IPS-18a (cell line): ENCODE results near the gene TCF7L2.

ENCODE experiments used
- H3K27ac ChIP-seq: one replicate; pipeline ENCODE4 v1.5.1; 2013; ENCODE audit warnings: low read length
- H3K27me3 ChIP-seq: one replicate; pipeline ENCODE4 v1.6.1; 2013; ENCODE audit warnings: mild to moderate bottlenecking, low read length; ENCODE audit not compliant: control insufficient read depth, insufficient read depth
- H3K36me3 ChIP-seq: one replicate; pipeline ENCODE4 v1.6.1; 2013; ENCODE audit warnings: low read depth, low read length; ENCODE audit not compliant: control insufficient read depth
- H3K4me1 ChIP-seq: one replicate; pipeline ENCODE4 v1.6.1; 2013; ENCODE audit warnings: low read depth, low read length; ENCODE audit not compliant: control insufficient read depth
- H3K4me3 ChIP-seq: one replicate; pipeline ENCODE4 v1.5.1; 2013; ENCODE audit warnings: low read length
- H3K9ac ChIP-seq: one replicate; pipeline ENCODE4 v1.6.1; 2013; ENCODE audit warnings: mild to moderate bottlenecking, low read length, moderate library complexity
- H3K9me3 ChIP-seq: one replicate; pipeline ENCODE4 v1.6.1; 2013; ENCODE audit warnings: low read depth, low read length; ENCODE audit not compliant: control insufficient read depth

TCF7L2 gene

GRCh38 chr10:112949143-112949823, 764 bp upstream of the TCF7L2 start:
- Histone ChIP-seq H3K4me3 (peak overlapping the region; percentile 50), H3K9ac (peak overlapping the region; percentile 40), H3K9me3 (no peaks in the 10 kb centered on the region), H3K27me3 (no peaks in the 10 kb centered on the region), H3K27ac (peak overlapping the region; percentile 67), H3K4me1 (peaks cover 39% of the 10 kb centered on the region), H3K36me3 (peaks cover 7% of the 10 kb centered on the region)

GRCh38 chr10:112950714-112951358, 789 bp downstream of the TCF7L2 start:
- H3K36me3 ChIP-seq, result peaks cover 7% of the 10 kb centered on the region
- H3K4me3 ChIP-seq, result peak overlapping the region; percentile 98
- H3K4me1 ChIP-seq, result peaks cover 54% of the 10 kb centered on the region
- no peak overlapping the region for H3K27ac ChIP-seq
- peak overlapping the region; percentile 73 for H3K9ac ChIP-seq
- H3K27me3 ChIP-seq, result no peaks in the 10 kb centered on the region
- no peaks in the 10 kb centered on the region for H3K9me3 ChIP-seq

GRCh38 chr10:112951359-112952281, 1.6 kb downstream of the TCF7L2 start:
- peaks cover 7% of the 10 kb centered on the region for H3K36me3 ChIP-seq
- no peaks in the 10 kb centered on the region for H3K9me3 ChIP-seq
- H3K27me3 ChIP-seq, result no peaks in the 10 kb centered on the region
- H3K4me1 ChIP-seq, result peaks cover 54% of the 10 kb centered on the region
- peak overlapping the region; percentile 95 for H3K9ac ChIP-seq
- peak overlapping the region; percentile 98 for H3K4me3 ChIP-seq
- peak overlapping the region; percentile 92 for H3K27ac ChIP-seq

- Histone ChIP-seq H3K4me1 (peaks cover 61% of the 10 kb centered on the region), H3K9me3 (no peaks in the 10 kb centered on the region), H3K27ac (peak overlapping the region; percentile 92), H3K4me3 (peak overlapping the region; percentile 98), H3K9ac (peak overlapping the region; percentile 95), H3K36me3 (peaks cover 7% of the 10 kb centered on the region), H3K27me3 (no peaks in the 10 kb centered on the region)
Measured at GRCh38 chr10:112952282-112953173, 2.5 kb downstream of the TCF7L2 start.

- Histone ChIP-seq H3K27ac (peak overlapping the region; percentile 82), H3K9me3 (no peaks in the 10 kb centered on the region), H3K27me3 (no peaks in the 10 kb centered on the region), H3K9ac (peak overlapping the region; percentile 95), H3K4me1 (peaks cover 61% of the 10 kb centered on the region), H3K36me3 (peaks cover 7% of the 10 kb centered on the region), H3K4me3 (peak overlapping the region; percentile 98)
Measured at GRCh38 chr10:112953174-112954159, 3.4 kb downstream of the TCF7L2 start.

GRCh38 chr10:112954974-112955581, 5.0 kb downstream of the TCF7L2 start:
- Histone ChIP-seq H3K9me3 (no peaks in the 10 kb centered on the region), H3K36me3 (peaks cover 7% of the 10 kb centered on the region), H3K27ac (peak overlapping the region; percentile 71), H3K4me1 (peaks cover 66% of the 10 kb centered on the region), H3K27me3 (no peaks in the 10 kb centered on the region), H3K4me3 (peak overlapping the region; percentile 98), H3K9ac (peak overlapping the region; percentile 95)

- peaks cover 7% of the 10 kb centered on the region for H3K36me3 ChIP-seq
- no peaks in the 10 kb centered on the region for H3K27me3 ChIP-seq
- peak overlapping the region; percentile 71 for H3K27ac ChIP-seq
- H3K4me1 ChIP-seq, result peaks cover 72% of the 10 kb centered on the region
- H3K4me3 ChIP-seq, result peak overlapping the region; percentile 98
- H3K9ac ChIP-seq, result peak overlapping the region; percentile 95
- no peaks in the 10 kb centered on the region for H3K9me3 ChIP-seq
Measured at GRCh38 chr10:112955582-112956421, 5.8 kb downstream of the TCF7L2 start.

GRCh38 chr10:112956631-112957350, 6.7 kb downstream of the TCF7L2 start:
- Histone ChIP-seq H3K27me3 (no peaks in the 10 kb centered on the region), H3K4me1 (peaks cover 79% of the 10 kb centered on the region), H3K4me3 (peak overlapping the region; percentile 98), H3K9me3 (no peaks in the 10 kb centered on the region), H3K36me3 (peaks cover 7% of the 10 kb centered on the region), H3K9ac (peak overlapping the region; percentile 95), H3K27ac (peak overlapping the region; percentile 29)

GRCh38 chr10:112957640-112958092, 7.6 kb downstream of the TCF7L2 start:
- peak overlapping the region; percentile 34 for H3K27ac ChIP-seq
- H3K4me1 ChIP-seq, result peaks cover 84% of the 10 kb centered on the region
- peaks cover 13% of the 10 kb centered on the region for H3K36me3 ChIP-seq
- H3K27me3 ChIP-seq, result no peaks in the 10 kb centered on the region
- H3K4me3 ChIP-seq, result peak overlapping the region; percentile 98
- H3K9ac ChIP-seq, result peak overlapping the region; percentile 95
- H3K9me3 ChIP-seq, result no peaks in the 10 kb centered on the region
